Liver (tissue), 9 donors: ENCODE data around the gene ARHGAP10. TPM values are rescaled to one million over a fixed set of nuclear protein-coding genes. Genes with fewer than 3 reads are reported as not detected.

ENCODE experiments used
- DNase-seq: peaks from one replicate; pipeline ENCODE4 v3.0.0-alpha.2; 2017; ENCODE audit warnings: low spot score
- H3K27ac ChIP-seq, 2 donors: one replicate each; pipeline ENCODE4 v1.7.0; 2013; ENCODE audit warnings: inconsistent platforms in 2 of 2, low read length in 2 of 2, control low read depth in 1 of 2, low read depth in 1 of 2, mild to moderate bottlenecking in 1 of 2
- H3K27me3 ChIP-seq, 4 donors: one replicate each; pipeline versions ENCODE4 v1.6.1 to v1.7.0; 2013; ENCODE audit warnings: low read length in 3 of 4, inconsistent platforms in 1 of 4, mild to moderate bottlenecking in 1 of 4, moderate library complexity in 1 of 4; ENCODE audit not compliant: control insufficient read depth in 4 of 4, insufficient read depth in 4 of 4
- H3K36me3 ChIP-seq, 4 donors: one replicate each; pipeline versions ENCODE4 v1.6.1 to v1.7.0; 2013; ENCODE audit warnings: low read length in 3 of 4, mild to moderate bottlenecking in 3 of 4, low read depth in 1 of 4, moderate library complexity in 1 of 4; ENCODE audit not compliant: control insufficient read depth in 4 of 4, insufficient read depth in 3 of 4
- H3K4me1 ChIP-seq, 4 donors: one replicate each; pipeline versions ENCODE4 v1.6.1 to v1.7.0; 2013; ENCODE audit warnings: low read length in 3 of 4, mild to moderate bottlenecking in 3 of 4, moderate library complexity in 1 of 4; ENCODE audit not compliant: control insufficient read depth in 4 of 4, insufficient read depth in 4 of 4
- H3K4me3 ChIP-seq, 3 donors: one replicate each; pipeline versions ENCODE4 v1.6.1 to v1.7.0; 2013; ENCODE audit warnings: low read length in 3 of 3, control low read depth in 1 of 3, low read depth in 1 of 3, mild to moderate bottlenecking in 1 of 3
- H3K9ac ChIP-seq, 2 donors: one replicate each; pipeline ENCODE4 v1.7.0; 2013; ENCODE audit warnings: low read length in 2 of 2, mild to moderate bottlenecking in 2 of 2, moderate library complexity in 2 of 2, control low read depth in 1 of 2, low read depth in 1 of 2
- H3K9me3 ChIP-seq, 4 donors: one replicate each; pipeline versions ENCODE4 v1.6.1 to v1.7.0; 2013; ENCODE audit warnings: low read length in 3 of 4; ENCODE audit not compliant: control insufficient read depth in 4 of 4
- EGR1 ChIP-seq, 2 donors: IDR thresholded peaks; 2 replicates each; pipeline ENCODE4 v1.6.1; 2016 to 2018; ENCODE audit warnings: antibody characterized with exemption in 2 of 2, low read depth in 2 of 2
- FOXA1 ChIP-seq: IDR thresholded peaks from 2 replicates; pipeline ENCODE4 v1.6.1; 2016; ENCODE audit warnings: antibody characterized with exemption
- FOXA2 ChIP-seq: IDR thresholded peaks from 2 replicates; pipeline ENCODE4 v1.6.1; 2016; ENCODE audit warnings: antibody characterized with exemption
- GABPA ChIP-seq, 2 donors: IDR thresholded peaks in 1 of 2; conservative IDR thresholded peaks in 1 of 2; 2 replicates each; pipeline ENCODE4 v1.6.1; 2016; ENCODE audit warnings: antibody characterized with exemption in 2 of 2, mild to moderate bottlenecking in 1 of 2, moderate library complexity in 1 of 2
- HNF4A ChIP-seq, 2 donors: conservative IDR thresholded peaks; 2 replicates each; pipeline ENCODE4 v1.6.1; 2016; ENCODE audit warnings: antibody characterized with exemption in 2 of 2, mild to moderate bottlenecking in 2 of 2
- HNF4G ChIP-seq: IDR thresholded peaks from 2 replicates; pipeline ENCODE4 v1.6.1; 2016; ENCODE audit warnings: antibody characterized with exemption
- JUND ChIP-seq, 2 donors: IDR thresholded peaks; 2 replicates each; pipeline ENCODE4 v1.6.1; 2016; ENCODE audit warnings: antibody characterized with exemption in 2 of 2
- NR2F2 ChIP-seq: IDR thresholded peaks from 2 replicates; pipeline ENCODE4 v1.6.1; 2016; ENCODE audit warnings: antibody characterized with exemption
- RAD21 ChIP-seq, 2 donors: IDR thresholded peaks; 2 replicates each; pipeline ENCODE4 v1.6.1; 2016; ENCODE audit warnings: antibody characterized with exemption in 2 of 2, mild to moderate bottlenecking in 2 of 2
- RXRA ChIP-seq, 2 donors: IDR thresholded peaks; 2 replicates each; pipeline ENCODE4 v1.6.1; 2017 to 2018; ENCODE audit warnings: antibody characterized with exemption in 2 of 2, mild to moderate bottlenecking in 1 of 2
- SP1 ChIP-seq: IDR thresholded peaks from 2 replicates; pipeline ENCODE4 v1.6.1; 2018; ENCODE audit warnings: antibody characterized with exemption, mild to moderate bottlenecking
- TAF1 ChIP-seq: conservative IDR thresholded peaks from 2 replicates; pipeline ENCODE4 v1.6.1; 2016; ENCODE audit warnings: antibody characterized with exemption, mild to moderate bottlenecking
- YY1 ChIP-seq: IDR thresholded peaks from 2 replicates; pipeline ENCODE4 v1.6.1; 2016; ENCODE audit warnings: antibody characterized with exemption, mild to moderate bottlenecking
- WGBS: extraction: QIAGEN DNeasy Blood & Tissue Kit; methylation state at CpG from one replicate; pipeline ENCODE4 v1.1.7; 2013; 5-methylcytosine and 5-hydroxymethylcytosine counted together
- polyA plus RNA-seq, 2 donors: library from polyadenylated mRNA; stranded (reverse) in 1 of 2; unstranded in 1 of 2; fragments of 200-250 nt in 1 of 2; fragments of >200 nt in 1 of 2; fragmentation: Nextera tagmentation in 1 of 2; extraction: Ambion mirVana in 1 of 2; gene quantifications; one replicate each; pipeline versions ENCODE4 v1.2.1 to v1.2.3, GENCODE V29; 2013 to 2015
- total RNA-seq, 2 donors: library from RNA; depleted of rRNA; stranded (reverse); fragments of >200 nt; gene quantifications; one replicate each; pipeline ENCODE4 v1.2.3, GENCODE V29; 2014
- TF ChIP-seq, protein P1 (sequence below): IDR thresholded peaks from 2 replicates; pipeline ENCODE4 v1.6.1; 2016; ENCODE audit warnings: antibody characterized with exemption
- TF ChIP-seq, protein P2 (sequence below): IDR thresholded peaks from 2 replicates; pipeline ENCODE4 v1.6.1; 2016; ENCODE audit warnings: antibody characterized with exemption, mild to moderate bottlenecking
- TF ChIP-seq, protein P3 (sequence below): IDR thresholded peaks from 2 replicates; pipeline ENCODE4 v1.6.1; 2016; ENCODE audit warnings: antibody characterized with exemption
- TF ChIP-seq, protein P4 (sequence below): IDR thresholded peaks from 2 replicates; pipeline ENCODE4 v1.6.1; 2016; ENCODE audit warnings: antibody characterized with exemption
- TF ChIP-seq, protein P5 (sequence below): fragments of 150-350 bp; IDR thresholded peaks from 2 replicates; pipeline ENCODE4 v1.5.1; 2017; ENCODE audit warnings: improper control_type of control experiment, low read depth, low read length; ENCODE audit not compliant: missing input control
- donor health status: healthy.
- donor health status: healthy.
- donor health status: healthy.
- donor health status: healthy.
- donor health status: healthy.

The ARHGAP10 gene
- total and polyA plus RNA-seq, 4 donors, result 1.5 to 13.0 (median 4.3) TPM

DNA sequence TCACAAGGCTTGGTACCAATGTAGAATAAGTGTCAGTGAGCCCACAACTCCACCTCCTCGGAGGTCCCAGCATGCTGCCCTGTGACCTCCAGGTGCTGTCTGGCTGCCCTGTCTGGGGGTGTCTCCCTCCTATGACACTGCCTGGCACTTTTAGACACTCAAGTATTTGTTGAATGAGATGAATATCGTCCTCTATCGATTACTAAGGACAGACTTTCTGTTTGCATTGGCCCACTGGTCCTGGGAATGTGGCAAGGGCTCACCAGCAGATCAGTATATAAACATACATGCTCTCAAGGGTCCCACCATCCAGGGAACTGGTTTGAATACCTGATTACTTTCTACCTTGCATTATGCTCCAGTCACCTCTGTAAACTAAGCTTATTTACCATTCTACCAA, 377.3 kb downstream of the ARHGAP10 start:
- Histone ChIP-seq H3K4me3 (no peak overlapping the region), H3K27me3 (no peaks in the 10 kb centered on the region), H3K4me1 (peaks cover 0 to 11% (median 8%) of the 10 kb centered on the region in 4 donors), H3K9me3 (no peaks in the 10 kb centered on the region), H3K27ac (no peak overlapping the region), H3K9ac (no peak overlapping the region), H3K36me3 (peaks cover 0 to 14% (median 9%) of the 10 kb centered on the region in 4 donors)
- no peak for DNase-seq
- 45% methylated on average over 3 of the region's 3 CpGs for WGBS
- TF ChIP-seq, protein P1, sequence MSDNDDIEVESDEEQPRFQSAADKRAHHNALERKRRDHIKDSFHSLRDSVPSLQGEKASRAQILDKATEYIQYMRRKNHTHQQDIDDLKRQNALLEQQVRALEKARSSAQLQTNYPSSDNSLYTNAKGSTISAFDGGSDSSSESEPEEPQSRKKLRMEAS, result no peak
- no peak for TF ChIP-seq YY1
- TF ChIP-seq FOXA1, result no peak
- TF ChIP-seq, protein P2, sequence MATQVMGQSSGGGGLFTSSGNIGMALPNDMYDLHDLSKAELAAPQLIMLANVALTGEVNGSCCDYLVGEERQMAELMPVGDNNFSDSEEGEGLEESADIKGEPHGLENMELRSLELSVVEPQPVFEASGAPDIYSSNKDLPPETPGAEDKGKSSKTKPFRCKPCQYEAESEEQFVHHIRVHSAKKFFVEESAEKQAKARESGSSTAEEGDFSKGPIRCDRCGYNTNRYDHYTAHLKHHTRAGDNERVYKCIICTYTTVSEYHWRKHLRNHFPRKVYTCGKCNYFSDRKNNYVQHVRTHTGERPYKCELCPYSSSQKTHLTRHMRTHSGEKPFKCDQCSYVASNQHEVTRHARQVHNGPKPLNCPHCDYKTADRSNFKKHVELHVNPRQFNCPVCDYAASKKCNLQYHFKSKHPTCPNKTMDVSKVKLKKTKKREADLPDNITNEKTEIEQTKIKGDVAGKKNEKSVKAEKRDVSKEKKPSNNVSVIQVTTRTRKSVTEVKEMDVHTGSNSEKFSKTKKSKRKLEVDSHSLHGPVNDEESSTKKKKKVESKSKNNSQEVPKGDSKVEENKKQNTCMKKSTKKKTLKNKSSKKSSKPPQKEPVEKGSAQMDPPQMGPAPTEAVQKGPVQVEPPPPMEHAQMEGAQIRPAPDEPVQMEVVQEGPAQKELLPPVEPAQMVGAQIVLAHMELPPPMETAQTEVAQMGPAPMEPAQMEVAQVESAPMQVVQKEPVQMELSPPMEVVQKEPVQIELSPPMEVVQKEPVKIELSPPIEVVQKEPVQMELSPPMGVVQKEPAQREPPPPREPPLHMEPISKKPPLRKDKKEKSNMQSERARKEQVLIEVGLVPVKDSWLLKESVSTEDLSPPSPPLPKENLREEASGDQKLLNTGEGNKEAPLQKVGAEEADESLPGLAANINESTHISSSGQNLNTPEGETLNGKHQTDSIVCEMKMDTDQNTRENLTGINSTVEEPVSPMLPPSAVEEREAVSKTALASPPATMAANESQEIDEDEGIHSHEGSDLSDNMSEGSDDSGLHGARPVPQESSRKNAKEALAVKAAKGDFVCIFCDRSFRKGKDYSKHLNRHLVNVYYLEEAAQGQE, result no peak
- TF ChIP-seq, protein P3, sequence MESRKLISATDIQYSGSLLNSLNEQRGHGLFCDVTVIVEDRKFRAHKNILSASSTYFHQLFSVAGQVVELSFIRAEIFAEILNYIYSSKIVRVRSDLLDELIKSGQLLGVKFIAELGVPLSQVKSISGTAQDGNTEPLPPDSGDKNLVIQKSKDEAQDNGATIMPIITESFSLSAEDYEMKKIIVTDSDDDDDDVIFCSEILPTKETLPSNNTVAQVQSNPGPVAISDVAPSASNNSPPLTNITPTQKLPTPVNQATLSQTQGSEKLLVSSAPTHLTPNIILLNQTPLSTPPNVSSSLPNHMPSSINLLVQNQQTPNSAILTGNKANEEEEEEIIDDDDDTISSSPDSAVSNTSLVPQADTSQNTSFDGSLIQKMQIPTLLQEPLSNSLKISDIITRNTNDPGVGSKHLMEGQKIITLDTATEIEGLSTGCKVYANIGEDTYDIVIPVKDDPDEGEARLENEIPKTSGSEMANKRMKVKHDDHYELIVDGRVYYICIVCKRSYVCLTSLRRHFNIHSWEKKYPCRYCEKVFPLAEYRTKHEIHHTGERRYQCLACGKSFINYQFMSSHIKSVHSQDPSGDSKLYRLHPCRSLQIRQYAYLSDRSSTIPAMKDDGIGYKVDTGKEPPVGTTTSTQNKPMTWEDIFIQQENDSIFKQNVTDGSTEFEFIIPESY, result no peak
- no peak for TF ChIP-seq NR2F2
- TF ChIP-seq, protein P4, sequence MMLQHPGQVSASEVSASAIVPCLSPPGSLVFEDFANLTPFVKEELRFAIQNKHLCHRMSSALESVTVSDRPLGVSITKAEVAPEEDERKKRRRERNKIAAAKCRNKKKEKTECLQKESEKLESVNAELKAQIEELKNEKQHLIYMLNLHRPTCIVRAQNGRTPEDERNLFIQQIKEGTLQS, result no peak
- TF ChIP-seq HNF4A (conservative IDR thresholded peaks at IDR 0.05), result no peak
- TF ChIP-seq HNF4G, result no peak
- TF ChIP-seq TAF1, result no peak
- no peak for TF ChIP-seq JUND (IDR thresholded peaks at IDR 0.05)
- TF ChIP-seq, protein P5, sequence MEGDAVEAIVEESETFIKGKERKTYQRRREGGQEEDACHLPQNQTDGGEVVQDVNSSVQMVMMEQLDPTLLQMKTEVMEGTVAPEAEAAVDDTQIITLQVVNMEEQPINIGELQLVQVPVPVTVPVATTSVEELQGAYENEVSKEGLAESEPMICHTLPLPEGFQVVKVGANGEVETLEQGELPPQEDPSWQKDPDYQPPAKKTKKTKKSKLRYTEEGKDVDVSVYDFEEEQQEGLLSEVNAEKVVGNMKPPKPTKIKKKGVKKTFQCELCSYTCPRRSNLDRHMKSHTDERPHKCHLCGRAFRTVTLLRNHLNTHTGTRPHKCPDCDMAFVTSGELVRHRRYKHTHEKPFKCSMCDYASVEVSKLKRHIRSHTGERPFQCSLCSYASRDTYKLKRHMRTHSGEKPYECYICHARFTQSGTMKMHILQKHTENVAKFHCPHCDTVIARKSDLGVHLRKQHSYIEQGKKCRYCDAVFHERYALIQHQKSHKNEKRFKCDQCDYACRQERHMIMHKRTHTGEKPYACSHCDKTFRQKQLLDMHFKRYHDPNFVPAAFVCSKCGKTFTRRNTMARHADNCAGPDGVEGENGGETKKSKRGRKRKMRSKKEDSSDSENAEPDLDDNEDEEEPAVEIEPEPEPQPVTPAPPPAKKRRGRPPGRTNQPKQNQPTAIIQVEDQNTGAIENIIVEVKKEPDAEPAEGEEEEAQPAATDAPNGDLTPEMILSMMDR, result no peak
- TF ChIP-seq SP1, result no peak
- no peak for TF ChIP-seq EGR1 (IDR thresholded peaks at IDR 0.05; ENCODE audit: low read depth in 2 of 2)
- no peak for TF ChIP-seq GABPA (IDR thresholded peaks at IDR 0.05 in 1 of 2, conservative IDR thresholded peaks at IDR 0.05 in 1 of 2)
- TF ChIP-seq RXRA (IDR thresholded peaks at IDR 0.05), result no peak
- TF ChIP-seq RAD21 (IDR thresholded peaks at IDR 0.05), result no peak
- TF ChIP-seq FOXA2, result no peak
